ENCODE measurements around the gene CEACAM19.
A peak's percentile ranks its signal among the peaks of the same experiment; 100 is the strongest.
"Not testable (repeated sequence)": the region's sequence is repeated elsewhere in the genome, so short reads cannot be mapped to it uniquely, and the experiment has no call there.

CEACAM19 gene

DNA sequence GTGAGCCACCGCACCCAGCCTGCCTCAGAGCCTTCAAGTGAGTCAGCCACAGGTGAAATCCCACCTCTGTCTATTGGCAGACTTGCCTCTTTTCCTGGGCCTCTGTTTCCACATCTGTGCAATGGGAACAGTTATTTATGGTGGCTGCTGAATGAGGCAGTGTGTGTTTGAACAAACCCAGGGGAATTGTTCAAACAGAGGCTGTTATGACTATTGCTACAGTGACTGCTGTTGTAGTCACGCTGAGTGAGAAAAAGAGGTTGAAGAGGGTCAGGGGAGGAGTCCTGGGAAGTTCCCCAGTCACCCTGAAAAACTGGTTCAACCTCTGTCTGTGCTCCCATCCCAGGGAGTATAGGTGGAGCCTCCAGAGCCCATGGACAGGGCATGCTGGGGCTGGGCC lies at the start of gene CEACAM19:
Gene CEACAM19 (plus strand): TSS at position 83 of the 400 bp plus-strand sequence. CDS start 450 bp downstream, outside the sequence.
- no peak for DNase-seq (ENCODE audit: low read depth in 2 of 2)

DNA sequence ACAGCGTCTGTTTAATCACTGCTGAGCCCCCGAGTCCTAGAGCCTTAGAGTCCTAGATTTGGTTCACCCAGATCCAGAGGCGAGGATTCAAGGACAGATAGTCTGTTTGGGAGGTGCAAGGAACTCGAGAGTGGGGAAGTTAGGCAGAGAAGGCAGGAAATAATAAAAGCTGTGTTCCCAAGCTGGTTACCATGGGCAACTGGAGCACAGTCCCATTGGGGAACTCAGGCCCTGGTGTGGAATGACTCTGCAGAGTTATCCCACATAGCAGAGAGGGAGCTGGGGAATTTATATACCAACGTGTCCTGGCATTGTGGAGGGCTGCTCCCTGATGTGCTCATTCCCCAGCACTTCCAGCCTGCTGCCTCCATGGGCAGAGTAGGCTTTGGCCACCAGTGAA lies 48.2 kb upstream of the CEACAM19 start:
- no peak for DNase-seq (ENCODE audit: low read depth in 2 of 2)

GRCh38 chr19:44623626-44624025 lies 47.7 kb upstream of the CEACAM19 start:
- DNase-seq (ENCODE audit: low read depth in 2 of 2) = no peak

- DNase-seq (ENCODE audit: low read depth in 2 of 2) = no peak
These were observed 46.4 kb upstream of the CEACAM19 start for GRCh38 chr19:44624840-44625354.

DNA sequence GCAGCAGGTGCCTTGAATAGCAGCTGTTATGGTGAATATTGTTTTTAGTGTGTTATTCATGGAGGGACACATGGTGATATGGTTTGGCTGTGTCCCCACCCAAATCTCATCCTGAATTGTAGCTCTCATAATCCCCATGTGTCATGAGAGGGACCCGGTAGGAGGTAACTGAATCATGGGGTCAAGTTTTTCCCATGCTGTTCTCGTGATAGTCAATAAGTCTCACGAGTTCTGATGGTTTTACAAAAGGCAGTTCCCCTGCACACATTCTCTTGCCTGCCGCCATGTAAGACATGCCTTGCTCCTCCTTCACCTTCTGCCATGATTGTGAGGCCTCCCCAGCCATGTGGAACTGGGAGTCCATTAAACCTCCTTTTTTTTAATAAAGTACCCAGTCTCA lies 45.6 kb upstream of the CEACAM19 start:
- not testable (repeated sequence) for DNase-seq (ENCODE audit: low read depth in 2 of 2)

DNA sequence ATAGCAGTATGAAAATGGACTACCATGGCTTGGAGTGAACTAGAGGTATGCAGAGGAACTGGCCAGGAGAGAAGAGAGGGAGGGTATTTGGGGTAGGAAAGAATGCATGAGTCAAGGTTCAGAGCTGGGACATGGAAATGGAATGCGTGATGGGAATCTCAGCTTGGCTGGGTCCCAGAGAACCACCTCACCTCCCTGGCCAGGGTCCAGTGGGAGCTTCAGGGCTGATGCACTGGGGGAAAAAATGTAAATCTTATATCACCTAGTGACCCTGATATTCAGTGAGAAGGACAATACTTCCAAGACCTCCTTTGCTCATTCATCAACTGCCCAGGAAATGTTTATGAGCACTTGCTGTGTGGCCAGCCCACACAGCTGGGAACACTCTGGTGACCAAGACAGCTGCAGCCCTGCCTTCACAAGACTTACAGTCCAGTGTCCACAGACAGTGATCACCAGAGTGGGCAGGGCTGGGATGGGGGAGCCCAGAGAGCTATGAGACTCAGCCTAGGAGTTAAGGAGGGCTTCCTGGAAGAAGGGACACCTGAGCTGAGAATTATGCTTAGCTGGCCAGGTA lies 45.1 kb upstream of the CEACAM19 start:
- DNase-seq (ENCODE audit: low read depth in 2 of 2) = peak; percentile 94

- DNase-seq (ENCODE audit: low read depth in 2 of 2) = no peak
These were observed 43.7 kb upstream of the CEACAM19 start for GRCh38 chr19:44627631-44628030.

GRCh38 chr19:44628793-44629192 lies 42.5 kb upstream of the CEACAM19 start:
- DNase-seq (ENCODE audit: low read depth in 2 of 2) = no peak

- DNase-seq (ENCODE audit: low read depth in 2 of 2) = not testable (repeated sequence)
These were observed 39.7 kb upstream of the CEACAM19 start for GRCh38 chr19:44631611-44632010.

DNA sequence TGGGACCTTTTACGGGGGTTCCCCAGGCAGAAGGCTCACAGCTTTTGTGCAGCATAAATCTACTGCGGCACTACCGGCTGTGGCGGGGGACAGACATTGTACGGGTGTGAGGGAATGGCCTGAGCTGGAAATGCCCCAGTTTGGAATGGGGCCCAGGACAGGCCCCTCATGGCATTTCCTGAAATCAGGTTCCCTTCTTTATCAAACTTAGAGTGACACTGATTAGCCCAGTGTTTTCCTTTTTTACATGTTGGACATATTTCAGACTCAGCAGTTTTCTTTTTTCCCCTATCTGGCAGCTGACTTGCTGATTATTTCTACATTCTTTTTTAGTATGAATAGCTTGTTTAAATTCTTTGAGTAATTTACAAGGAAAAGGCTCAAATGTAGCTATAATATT lies 37.2 kb upstream of the CEACAM19 start:
- not testable (repeated sequence) for DNase-seq (ENCODE audit: low read depth in 2 of 2)

DNA sequence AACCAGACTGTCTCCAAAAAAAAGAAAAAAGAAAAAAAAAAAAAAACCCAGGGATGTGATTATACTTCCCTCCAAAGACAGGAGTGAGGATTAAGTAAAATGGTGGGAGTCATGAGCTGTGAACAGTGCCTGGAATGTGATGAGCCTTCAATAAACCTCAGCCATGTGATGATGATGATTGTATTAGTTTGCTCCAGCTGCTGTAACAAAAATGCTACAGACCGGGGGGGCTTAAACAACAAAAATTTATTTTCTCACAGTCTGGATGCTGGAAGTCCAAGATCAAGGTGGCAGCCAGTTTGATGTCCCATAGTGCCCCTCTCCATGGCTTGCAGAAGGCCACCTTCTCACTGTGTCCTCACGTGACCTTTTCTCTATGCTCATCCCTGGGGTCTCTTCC lies 36.5 kb upstream of the CEACAM19 start:
- DNase-seq (ENCODE audit: low read depth in 2 of 2) = no peak

GRCh38 chr19:44635581-44636438 lies 35.5 kb upstream of the CEACAM19 start:
- no peak for DNase-seq (ENCODE audit: low read depth in 2 of 2)

GRCh38 chr19:44636439-44637389 lies 34.6 kb upstream of the CEACAM19 start:
- DNase-seq (ENCODE audit: low read depth in 2 of 2) = no peak

- DNase-seq (ENCODE audit: low read depth in 2 of 2) = no peak
These were observed 33.9 kb upstream of the CEACAM19 start for GRCh38 chr19:44637390-44637764.

- no peak for DNase-seq (ENCODE audit: low read depth in 2 of 2)
These were observed 30.8 kb upstream of the CEACAM19 start for GRCh38 chr19:44640518-44640917.

DNA sequence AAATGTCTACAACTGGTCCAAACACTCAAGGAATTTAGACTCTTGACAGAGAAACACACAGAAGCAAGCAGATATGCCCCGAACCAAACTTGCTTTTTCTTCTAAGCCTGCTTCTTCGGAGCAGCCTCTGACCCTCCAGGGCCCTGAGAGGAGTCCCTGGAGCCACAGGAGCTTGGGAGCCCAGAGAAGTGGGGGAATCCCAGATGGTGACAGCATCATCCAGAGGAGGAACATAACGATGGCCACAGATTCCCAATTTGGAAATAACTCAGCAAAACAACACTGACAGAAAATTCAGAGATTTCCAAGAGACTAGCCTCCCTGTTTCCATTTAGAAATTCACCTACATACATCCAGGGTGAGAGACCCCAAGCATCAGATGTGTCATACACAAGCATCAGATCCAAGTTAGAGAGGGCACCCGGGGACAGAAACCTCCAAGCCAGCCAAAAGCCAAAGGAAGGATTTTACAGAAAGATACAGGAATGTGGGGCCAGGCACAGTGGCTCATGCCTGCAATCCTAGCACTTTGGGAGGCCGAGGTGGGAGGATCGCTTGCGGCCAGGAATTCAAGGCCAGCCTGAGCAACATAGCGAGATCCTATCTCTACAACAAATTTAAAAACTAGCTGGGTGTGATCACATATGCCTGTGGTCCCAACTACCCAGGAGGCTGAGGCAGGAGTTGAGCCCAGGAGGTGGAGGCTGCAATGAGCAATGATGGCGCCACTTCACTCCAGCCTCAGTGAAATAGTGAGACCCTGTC lies 29.6 kb upstream of the CEACAM19 start:
- DNase-seq (ENCODE audit: low read depth in 2 of 2) = no peak

- no peak for DNase-seq (ENCODE audit: low read depth in 2 of 2)
These were observed 28.9 kb upstream of the CEACAM19 start for GRCh38 chr19:44642377-44642776.

DNA sequence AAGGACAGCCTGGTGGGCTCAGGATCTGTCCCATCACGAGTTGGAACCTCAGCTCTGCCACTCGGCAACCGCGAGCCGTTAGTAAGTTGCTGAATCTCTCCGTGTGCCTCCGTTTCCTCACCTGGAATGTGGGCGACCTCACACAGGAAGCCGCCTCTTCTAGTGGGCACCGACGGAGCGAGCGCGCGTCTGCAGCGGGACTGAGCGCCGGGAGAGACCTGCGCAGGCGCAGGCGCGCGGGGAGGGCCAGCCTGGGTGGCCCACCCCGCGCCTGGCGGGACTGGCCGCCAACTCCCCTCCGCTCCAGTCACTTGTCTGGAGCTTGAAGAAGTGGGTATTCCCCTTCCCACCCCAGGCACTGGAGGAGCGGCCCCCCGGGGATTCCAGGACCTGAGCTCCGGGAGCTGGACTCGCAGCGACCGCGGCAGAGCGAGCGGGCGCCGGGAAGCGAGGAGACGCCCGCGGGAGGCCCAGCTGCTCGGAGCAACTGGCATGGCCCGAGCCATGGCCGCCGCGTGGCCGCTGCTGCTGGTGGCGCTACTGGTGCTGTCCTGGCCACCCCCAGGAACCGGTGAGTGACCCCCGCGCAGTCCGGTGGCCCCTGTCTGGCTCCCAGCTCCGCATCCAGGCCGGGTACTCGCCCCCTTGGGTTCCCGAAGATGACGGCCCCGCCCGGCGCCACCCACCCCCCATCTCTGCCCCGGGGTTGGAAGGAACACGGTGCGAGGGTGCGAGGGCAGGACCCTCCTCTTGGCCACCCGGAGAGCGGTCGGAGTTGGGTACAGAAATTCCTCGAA lies 27.5 kb upstream of the CEACAM19 start, which contains the start of gene PVR:
Gene PVR (plus strand): TSS at position 306 of the 797 bp plus-strand sequence. CDS start 187 bp downstream, at position 493.
- peak in 1 of 2 experiments; percentile 33 for DNase-seq (ENCODE audit: low read depth in 2 of 2)

- DNase-seq (ENCODE audit: low read depth in 2 of 2) = no peak
These were observed 26.8 kb upstream of the CEACAM19 start for GRCh38 chr19:44644402-44645016.
